ENCODE measurements around the gene LUZP1.

GRCh38 chr1:23069149-23069548, 99.5 kb downstream of the LUZP1 start:
- no peak for TF ChIP-seq EP300 (IDR thresholded peaks at IDR 0.05)
- TF ChIP-seq CTCF (IDR thresholded peaks at IDR 0.05) = no peak

Data from ovary (tissue), 3 donors.